A549 (cell line): ENCODE data around the gene NIPBL. TPM values are rescaled to one million over a fixed set of nuclear protein-coding genes. Genes with fewer than 3 reads are reported as not detected.

Experiments used
- ATAC-seq, 2 experiments: fragments of 200-7000 bp in 1 of 2; fragments of >200 bp in 1 of 2; cut with Nextera tagmentation in 1 of 2; cut with Tn5 transposase in 1 of 2; 3 replicates each; pipeline versions ENCODE4 v1.8.0 to v1.9.1; 2018 to 2020; ENCODE audit warnings: mild to moderate bottlenecking in 1 of 2, moderate library complexity in 1 of 2
- CTCF ChIA-PET: fragments of 300-600 bp; sonication (Branson Sonifier 250); formaldehyde crosslinking; extraction: SDS; loops from one replicate; lab custom pipeline; 2021; ENCODE audit warnings: antibody characterized with exemption, inconsistent platforms; lab: Yijun Ruan, JAX
- POLR2A ChIA-PET: fragments of 350-600 bp; formaldehyde crosslinking; extraction: SDS; loops from one replicate; lab custom pipeline; 2021; ENCODE audit warnings: antibody characterized with exemption, inconsistent platforms; lab: Yijun Ruan, JAX
- DNase-seq, 2 experiments: peaks; one replicate each; pipeline versions ENCODE4 v3.0.0 to v3.0.0-alpha.2; 2011 to 2016; ENCODE audit warnings: low read depth in 1 of 2, low spot score in 1 of 2
- FAIRE-seq: peaks from 2 replicates; lab custom pipeline; 2011; peaks lifted over from hg19 to GRCh38; lab: Jason Lieb, UNC
- H3K27ac ChIP-seq, 2 experiments: fragments of >200 bp; sonication (Bioruptor Twin); formaldehyde crosslinking; 3 replicates each; pipeline ENCODE4 v1.5.1; 2016 to 2017
- H3K4me1 ChIP-seq: fragments of >200 bp; sonication (Bioruptor Twin); formaldehyde crosslinking; 3 replicates; pipeline ENCODE4 v1.6.1; 2016
- H3K4me2 ChIP-seq: fragments of >200 bp; sonication (Bioruptor Twin); formaldehyde crosslinking; 3 replicates; pipeline ENCODE4 v1.6.1; 2016
- H3K4me3 ChIP-seq: fragments of >200 bp; sonication (Bioruptor Twin); formaldehyde crosslinking; 3 replicates; pipeline ENCODE4 v1.5.1; 2016
- H3K9me3 ChIP-seq: fragments of >200 bp; sonication (Bioruptor Twin); formaldehyde crosslinking; 3 replicates; pipeline ENCODE4 v1.6.1; 2016
- CEBPB ChIP-seq, 2 experiments: fragments of >200 bp in 1 of 2; sonication (Bioruptor Twin) in 1 of 2; formaldehyde crosslinking in 1 of 2; IDR thresholded peaks; 2 replicates each; pipeline ENCODE4 v1.6.1; 2012 to 2016
- CHD2 ChIP-seq: fragments of 150-350 bp; IDR thresholded peaks from 2 replicates; pipeline ENCODE4 v1.6.1; 2014; ENCODE audit warnings: low read length; ENCODE audit not compliant: partially characterized antibody
- CHD4 ChIP-seq: fragments of 200-600 bp; sonication (generic); IDR thresholded peaks from 2 replicates; pipeline ENCODE4 v1.6.1; 2016; ENCODE audit warnings: antibody characterized with exemption, mild to moderate bottlenecking, borderline replicate concordance
- ESRRA ChIP-seq: fragments of 150-350 bp; IDR thresholded peaks from 2 replicates; pipeline ENCODE4 v1.6.1; 2014; ENCODE audit warnings: mild to moderate bottlenecking, low read length, borderline replicate concordance
- FOSB ChIP-seq: fragments of 250-450 bp; sonication (Bioruptor Pico); IDR thresholded peaks from 2 replicates; pipeline ENCODE4 v1.5.0; 2020; ENCODE audit warnings: mild to moderate bottlenecking, moderate library complexity
- HEYL ChIP-seq: fragments of 250-450 bp; sonication (Bioruptor Pico); IDR thresholded peaks from 2 replicates; pipeline ENCODE4 v1.8.0; 2021; ENCODE audit warnings: mild to moderate bottlenecking, moderate library complexity
- HOXB5 ChIP-seq: fragments of 250-450 bp; sonication (Bioruptor Pico); IDR thresholded peaks from 2 replicates; pipeline ENCODE4 v1.5.0; 2020; ENCODE audit warnings: mild to moderate bottlenecking, moderate library complexity
- MAZ ChIP-seq: fragments of 150-350 bp; IDR thresholded peaks from 2 replicates; pipeline ENCODE4 v1.6.1; 2014; ENCODE audit warnings: antibody characterized with exemption, low read depth, low read length, borderline replicate concordance
- NFE2L2 ChIP-seq: fragments of 150-350 bp; conservative IDR thresholded peaks from 2 replicates; pipeline ENCODE4 v1.6.1; 2014; ENCODE audit warnings: low read length
- NPAS2 ChIP-seq: fragments of 250-450 bp; sonication (Bioruptor Pico); IDR thresholded peaks from 2 replicates; pipeline ENCODE4 v1.8.0; 2022; ENCODE audit warnings: mild to moderate bottlenecking, moderate library complexity, borderline replicate concordance
- NR3C1 ChIP-seq: fragments of >200 bp; sonication (Bioruptor Twin); formaldehyde crosslinking; IDR thresholded peaks from 3 replicates; pipeline ENCODE4 v1.6.1; 2017
- PHF8 ChIP-seq: fragments of 200-600 bp; sonication (generic); IDR thresholded peaks from 2 replicates; pipeline ENCODE4 v1.6.1; 2016; ENCODE audit warnings: low read depth, mild to moderate bottlenecking, antibody characterized with exemption, moderate library complexity, borderline replicate concordance
- RARB ChIP-seq: fragments of 250-450 bp; sonication (Bioruptor Pico); IDR thresholded peaks from 2 replicates; pipeline ENCODE4 v1.8.0; 2021; ENCODE audit warnings: mild to moderate bottlenecking, moderate library complexity
- RFX5 ChIP-seq: fragments of 450-650 bp; IDR thresholded peaks from 2 replicates; pipeline ENCODE4 v1.7.1; 2014; ENCODE audit warnings: antibody characterized with exemption, mild to moderate bottlenecking, moderate library complexity
- TFCP2L1 ChIP-seq: fragments of 250-450 bp; sonication (Bioruptor Pico); IDR thresholded peaks from 2 replicates; pipeline ENCODE4 v1.5.0; 2021; ENCODE audit warnings: mild to moderate bottlenecking
- ZC3H11A ChIP-seq: fragments of 450-650 bp; IDR thresholded peaks from 2 replicates; pipeline ENCODE4 v1.6.1; 2014; ENCODE audit warnings: antibody characterized with exemption, mild to moderate bottlenecking
- ZFP36 ChIP-seq: fragments of 450-650 bp; IDR thresholded peaks from 2 replicates; pipeline ENCODE4 v1.6.1; 2014; ENCODE audit warnings: borderline replicate concordance; ENCODE audit not compliant: partially characterized antibody
- ZNF302 ChIP-seq: fragments of 250-450 bp; sonication (Bioruptor Pico); IDR thresholded peaks from 2 replicates; pipeline ENCODE4 v1.9.0; 2021; ENCODE audit warnings: inconsistent platforms, mild to moderate bottlenecking, moderate library complexity
- WGBS: methylation state at CpG from one replicate; pipeline ENCODE4 v1.1.6; 2017; ENCODE audit errors: missing lambda C conversion rate; 5-methylcytosine and 5-hydroxymethylcytosine counted together
- polyA plus RNA-seq, 4 experiments: library from polyadenylated mRNA; depleted of rRNA in 3 of 4; stranded (reverse); fragments of >200 nt; fragmentation: RNase III in 1 of 4; extraction: RNeasy Plus Mini Kit Qiagen cat#74134 plus additional on column Dnase treatment in 1 of 4; gene quantifications; 2 replicates in 3 of 4; 3 replicates in 1 of 4; pipeline ENCODE4 v1.2.3, GENCODE V29; 2011 to 2017
- TF ChIP-seq, protein P1 (sequence below): fragments of 450-650 bp; IDR thresholded peaks from 2 replicates; pipeline ENCODE4 v1.6.1; 2014; ENCODE audit warnings: antibody characterized with exemption
- TF ChIP-seq, protein P2 (sequence below): fragments of 250-450 bp; sonication (Bioruptor Pico); IDR thresholded peaks from 2 replicates; pipeline ENCODE4 v1.5.0; 2021; ENCODE audit warnings: mild to moderate bottlenecking, moderate library complexity, borderline replicate concordance
- TF ChIP-seq, protein P3 (sequence below): fragments of 200-600 bp; sonication (generic); IDR thresholded peaks from 2 replicates; pipeline ENCODE4 v1.6.1; 2016; ENCODE audit warnings: antibody characterized with exemption, mild to moderate bottlenecking, moderate library complexity
- TF ChIP-seq, protein P4 (sequence below): IDR thresholded peaks from 2 replicates; pipeline ENCODE4 v1.6.1; 2012; ENCODE audit warnings: low read depth, borderline replicate concordance
- TF ChIP-seq, protein P5 (sequence below): fragments of >200 bp; sonication (Bioruptor Twin); formaldehyde crosslinking; IDR thresholded peaks from 2 replicates; pipeline ENCODE4 v1.6.1; 2016

The NIPBL gene
- polyA plus RNA-seq, 2 of the 4 experiments (the other 2 are of a cell fraction) = 12.4 to 33.4 TPM

DNA sequence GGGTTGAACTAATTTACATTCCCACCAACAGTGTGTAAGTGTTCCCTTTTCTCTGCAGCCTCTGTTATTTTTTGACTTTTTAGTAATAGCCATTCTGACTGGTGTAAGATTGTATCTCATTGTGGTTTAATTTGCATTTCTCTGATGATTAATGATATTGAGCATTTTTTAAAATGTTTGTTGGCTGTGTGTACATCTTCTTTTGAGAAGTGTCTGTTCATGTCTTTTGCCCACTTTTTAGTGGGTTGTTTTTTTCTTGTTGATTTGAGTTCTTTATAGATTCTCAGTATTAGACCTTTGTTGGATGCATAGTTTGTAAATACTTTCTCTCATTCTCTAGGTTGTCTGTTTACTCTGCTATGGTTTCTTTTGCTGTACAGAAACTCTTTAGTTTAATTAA is 101.6 kb downstream of the NIPBL start:
- H3K4me1 ChIP-seq = no peaks in the 10 kb centered on the region
- no peak for TF ChIP-seq NPAS2 (CRISPR knock-in tag)
- TF ChIP-seq MAZ = no peak
- no peak for TF ChIP-seq RARB (CRISPR knock-in tag)
- TF ChIP-seq ZNF302 = no peak
- no peak for TF ChIP-seq CEBPB (IDR thresholded peaks at IDR 0.05)
- no peak for TF ChIP-seq ESRRA
- TF ChIP-seq, protein P1, sequence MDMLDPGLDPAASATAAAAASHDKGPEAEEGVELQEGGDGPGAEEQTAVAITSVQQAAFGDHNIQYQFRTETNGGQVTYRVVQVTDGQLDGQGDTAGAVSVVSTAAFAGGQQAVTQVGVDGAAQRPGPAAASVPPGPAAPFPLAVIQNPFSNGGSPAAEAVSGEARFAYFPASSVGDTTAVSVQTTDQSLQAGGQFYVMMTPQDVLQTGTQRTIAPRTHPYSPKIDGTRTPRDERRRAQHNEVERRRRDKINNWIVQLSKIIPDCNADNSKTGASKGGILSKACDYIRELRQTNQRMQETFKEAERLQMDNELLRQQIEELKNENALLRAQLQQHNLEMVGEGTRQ = no peak
- no peak for TF ChIP-seq HEYL (CRISPR knock-in tag)
- TF ChIP-seq ZC3H11A = no peak
- TF ChIP-seq, protein P2, sequence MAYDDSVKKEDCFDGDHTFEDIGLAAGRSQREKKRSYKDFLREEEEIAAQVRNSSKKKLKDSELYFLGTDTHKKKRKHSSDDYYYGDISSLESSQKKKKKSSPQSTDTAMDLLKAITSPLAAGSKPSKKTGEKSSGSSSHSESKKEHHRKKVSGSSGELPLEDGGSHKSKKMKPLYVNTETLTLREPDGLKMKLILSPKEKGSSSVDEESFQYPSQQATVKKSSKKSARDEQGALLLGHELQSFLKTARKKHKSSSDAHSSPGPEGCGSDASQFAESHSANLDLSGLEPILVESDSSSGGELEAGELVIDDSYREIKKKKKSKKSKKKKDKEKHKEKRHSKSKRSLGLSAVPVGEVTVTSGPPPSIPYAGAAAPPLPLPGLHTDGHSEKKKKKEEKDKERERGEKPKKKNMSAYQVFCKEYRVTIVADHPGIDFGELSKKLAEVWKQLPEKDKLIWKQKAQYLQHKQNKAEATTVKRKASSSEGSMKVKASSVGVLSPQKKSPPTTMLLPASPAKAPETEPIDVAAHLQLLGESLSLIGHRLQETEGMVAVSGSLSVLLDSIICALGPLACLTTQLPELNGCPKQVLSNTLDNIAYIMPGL (CRISPR knock-in tag) = no peak
- TF ChIP-seq PHF8 = no peak
- TF ChIP-seq FOSB (CRISPR knock-in tag) = no peak
- TF ChIP-seq ZFP36 = no peak
- TF ChIP-seq TFCP2L1 (CRISPR knock-in tag) = no peak
- TF ChIP-seq HOXB5 (CRISPR knock-in tag) = no peak
- TF ChIP-seq, protein P3, sequence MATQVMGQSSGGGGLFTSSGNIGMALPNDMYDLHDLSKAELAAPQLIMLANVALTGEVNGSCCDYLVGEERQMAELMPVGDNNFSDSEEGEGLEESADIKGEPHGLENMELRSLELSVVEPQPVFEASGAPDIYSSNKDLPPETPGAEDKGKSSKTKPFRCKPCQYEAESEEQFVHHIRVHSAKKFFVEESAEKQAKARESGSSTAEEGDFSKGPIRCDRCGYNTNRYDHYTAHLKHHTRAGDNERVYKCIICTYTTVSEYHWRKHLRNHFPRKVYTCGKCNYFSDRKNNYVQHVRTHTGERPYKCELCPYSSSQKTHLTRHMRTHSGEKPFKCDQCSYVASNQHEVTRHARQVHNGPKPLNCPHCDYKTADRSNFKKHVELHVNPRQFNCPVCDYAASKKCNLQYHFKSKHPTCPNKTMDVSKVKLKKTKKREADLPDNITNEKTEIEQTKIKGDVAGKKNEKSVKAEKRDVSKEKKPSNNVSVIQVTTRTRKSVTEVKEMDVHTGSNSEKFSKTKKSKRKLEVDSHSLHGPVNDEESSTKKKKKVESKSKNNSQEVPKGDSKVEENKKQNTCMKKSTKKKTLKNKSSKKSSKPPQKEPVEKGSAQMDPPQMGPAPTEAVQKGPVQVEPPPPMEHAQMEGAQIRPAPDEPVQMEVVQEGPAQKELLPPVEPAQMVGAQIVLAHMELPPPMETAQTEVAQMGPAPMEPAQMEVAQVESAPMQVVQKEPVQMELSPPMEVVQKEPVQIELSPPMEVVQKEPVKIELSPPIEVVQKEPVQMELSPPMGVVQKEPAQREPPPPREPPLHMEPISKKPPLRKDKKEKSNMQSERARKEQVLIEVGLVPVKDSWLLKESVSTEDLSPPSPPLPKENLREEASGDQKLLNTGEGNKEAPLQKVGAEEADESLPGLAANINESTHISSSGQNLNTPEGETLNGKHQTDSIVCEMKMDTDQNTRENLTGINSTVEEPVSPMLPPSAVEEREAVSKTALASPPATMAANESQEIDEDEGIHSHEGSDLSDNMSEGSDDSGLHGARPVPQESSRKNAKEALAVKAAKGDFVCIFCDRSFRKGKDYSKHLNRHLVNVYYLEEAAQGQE = no peak
- no peak for TF ChIP-seq NR3C1
- no peak for TF ChIP-seq CHD2
- TF ChIP-seq, protein P4, sequence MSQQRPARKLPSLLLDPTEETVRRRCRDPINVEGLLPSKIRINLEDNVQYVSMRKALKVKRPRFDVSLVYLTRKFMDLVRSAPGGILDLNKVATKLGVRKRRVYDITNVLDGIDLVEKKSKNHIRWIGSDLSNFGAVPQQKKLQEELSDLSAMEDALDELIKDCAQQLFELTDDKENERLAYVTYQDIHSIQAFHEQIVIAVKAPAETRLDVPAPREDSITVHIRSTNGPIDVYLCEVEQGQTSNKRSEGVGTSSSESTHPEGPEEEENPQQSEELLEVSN = no peak
- H3K27ac ChIP-seq = no peak overlapping the region
- H3K9me3 ChIP-seq = no peaks in the 10 kb centered on the region
- FAIRE-seq (no peak), ATAC-seq (no peak), DNase-seq (no peak)
- POLR2A ChIA-PET = no interaction called here
- H3K4me3 ChIP-seq = no peak overlapping the region
- no peak overlapping the region for H3K4me2 ChIP-seq
- CTCF ChIA-PET = no interaction called here

DNA sequence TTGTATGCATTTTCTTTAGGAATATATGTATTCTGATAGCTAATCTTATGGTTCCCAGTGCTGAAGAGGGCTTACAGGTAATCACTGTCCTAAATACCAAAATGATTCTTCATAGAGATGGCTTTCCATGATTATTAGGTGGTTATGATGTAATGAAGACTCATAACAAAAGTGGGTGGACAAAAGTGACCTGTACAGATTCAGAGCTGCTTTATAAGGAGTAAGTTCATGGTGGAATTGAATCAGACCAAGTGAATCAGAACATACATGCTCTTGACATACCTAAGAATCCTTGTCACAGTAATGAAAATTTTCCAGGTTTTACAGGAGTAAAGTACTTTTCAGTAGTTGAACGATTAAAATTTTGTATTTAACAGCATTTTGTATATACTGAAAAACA is 105.6 kb downstream of the NIPBL start:
- no peak for ATAC-seq
- POLR2A ChIA-PET = no interaction called here
- WGBS = 94% methylated on average over 1 of the region's 1 CpG
- H3K4me2 ChIP-seq = no peak overlapping the region
- H3K9me3 ChIP-seq = no peaks in the 10 kb centered on the region
- H3K27ac ChIP-seq = no peak overlapping the region
- FAIRE-seq = no peak
- H3K4me3 ChIP-seq = no peak overlapping the region
- TF ChIP-seq CHD4 (no peak), MAZ (no peak), RFX5 (no peak), NFE2L2 (no peak), NPAS2 (CRISPR knock-in tag) (no peak), NR3C1 (no peak)
- TF ChIP-seq, protein P5, sequence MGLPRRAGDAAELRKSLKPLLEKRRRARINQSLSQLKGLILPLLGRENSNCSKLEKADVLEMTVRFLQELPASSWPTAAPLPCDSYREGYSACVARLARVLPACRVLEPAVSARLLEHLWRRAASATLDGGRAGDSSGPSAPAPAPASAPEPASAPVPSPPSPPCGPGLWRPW = no peak
- TF ChIP-seq, protein P4 = no peak
- TF ChIP-seq, all 56 proteins: peak for 0
- DNase-seq = no peak
- CTCF ChIA-PET = no interaction called here
- H3K4me1 ChIP-seq = no peaks in the 10 kb centered on the region
